ENCODE results near the gene FBLN1. TPM values are rescaled to one million over a fixed set of nuclear protein-coding genes. Genes with fewer than 3 reads are reported as not detected.

FBLN1 gene
- total and polyA plus RNA-seq, 2 of the 13 experiments (the other 11 are each of a cell fraction or from before 2014, with no cell fraction given): 37.3 to 103 TPM

GRCh38 chr22:45612451-45612901 is 109.8 kb downstream of the FBLN1 start:
- Histone ChIP-seq H3K27me3 (ENCODE audit: control insufficient read depth in 1 of 2, insufficient read depth in 2 of 2, low read length in 2 of 2) (peaks cover 0 to 2% of the 10 kb centered on the region in 2 experiments; a peak in 2 of 5 replicates), H2AFZ (ENCODE audit: low read length) (no peak overlapping the region), H3K9ac (ENCODE audit: insufficient read depth, low read depth, low read length) (no peak overlapping the region), H3K4me2 (ENCODE audit: low read depth, low read length) (no peak overlapping the region), H3K4me1 (ENCODE audit: insufficient read depth, low read length) (no peaks in the 10 kb centered on the region), H3K79me2 (ENCODE audit: insufficient read depth, low read length) (no peaks in the 10 kb centered on the region), H3K9me3 (ENCODE audit: low read length) (no peaks in the 10 kb centered on the region), H3K27ac (ENCODE audit: extremely low read length, insufficient read depth, low read length) (no peak overlapping the region), H3K4me3 (replicated peaks in 1 of 3; ENCODE audit: insufficient read depth in 1 of 3, low read depth in 2 of 3, low read length in 3 of 3) (no peak overlapping the region), H3K36me3 (replicated peaks in 1 of 2; ENCODE audit: control insufficient read depth in 1 of 2, insufficient read depth in 2 of 2, low read length in 2 of 2) (no peaks in the 10 kb centered on the region), H4K20me1 (ENCODE audit: insufficient read depth, low read length) (no peaks in the 10 kb centered on the region)
- in situ Hi-C loops (cut with HindIII; ENCODE audit: extremely low pct_ligation_motif_present, low pct_unique_long_range_greater_than_20kb) (no loop called here), intact Hi-C loops (cut with micrococcal nuclease; ENCODE audit: unreplicated experiment) (no loop called here)
- FAIRE-seq (no peak), DNase-seq (ENCODE audit: low spot score) (no peak), ATAC-seq (no peak)
- BruUV-seq (replicated peaks): no TSS peak
- POLR2A ChIA-PET: no interaction called here
- CTCF ChIA-PET (ENCODE audit: low intra/inter-chr PET ratio, low total read pairs): no interaction called here
- 77% methylated on average over 14 of the region's 15 CpGs for WGBS (ENCODE audit: low lambda C conversion rate)
- TF ChIP-seq HMG20B (CRISPR knock-in tag; conservative IDR thresholded peaks at IDR 0.05) (no peak), ZNF607 (CRISPR knock-in tag; IDR thresholded peaks at IDR 0.05; ENCODE audit: borderline replicate concordance) (no peak), ZNF446 (CRISPR knock-in tag; IDR thresholded peaks at IDR 0.05) (no peak), ZNF558 (CRISPR knock-in tag; IDR thresholded peaks at IDR 0.05; ENCODE audit: borderline replicate concordance) (no peak)

- H2AFZ ChIP-seq (ENCODE audit: low read length): no peak overlapping the region
- BruUV-seq (replicated peaks): no TSS peak
- no peak overlapping the region for H3K27ac ChIP-seq (ENCODE audit: extremely low read length, insufficient read depth, low read length)
- in situ Hi-C loops (cut with HindIII; ENCODE audit: extremely low pct_ligation_motif_present, low pct_unique_long_range_greater_than_20kb) (no loop called here), intact Hi-C loops (cut with micrococcal nuclease; ENCODE audit: unreplicated experiment) (no loop called here)
- no peak for ATAC-seq
- no peaks in the 10 kb centered on the region for H3K9me3 ChIP-seq (ENCODE audit: low read length)
- no peak for FAIRE-seq
- H3K4me3 ChIP-seq (replicated peaks in 1 of 3; ENCODE audit: insufficient read depth in 1 of 3, low read depth in 2 of 3, low read length in 3 of 3): no peak overlapping the region
- no peak overlapping the region for H3K9ac ChIP-seq (ENCODE audit: insufficient read depth, low read depth, low read length)
- no peaks in the 10 kb centered on the region for H3K36me3 ChIP-seq (replicated peaks in 1 of 2; ENCODE audit: control insufficient read depth in 1 of 2, insufficient read depth in 2 of 2, low read length in 2 of 2)
- CTCF ChIA-PET (ENCODE audit: low intra/inter-chr PET ratio, low total read pairs): no interaction called here
- H4K20me1 ChIP-seq (ENCODE audit: insufficient read depth, low read length): no peaks in the 10 kb centered on the region
- 45% methylated on average over 8 of the region's 15 CpGs for WGBS (ENCODE audit: low lambda C conversion rate)
- H3K4me1 ChIP-seq (ENCODE audit: insufficient read depth, low read length): no peaks in the 10 kb centered on the region
- H3K4me2 ChIP-seq (ENCODE audit: low read depth, low read length): no peak overlapping the region
- H3K79me2 ChIP-seq (ENCODE audit: insufficient read depth, low read length): no peaks in the 10 kb centered on the region
- no peak for DNase-seq (ENCODE audit: low spot score)
- peaks cover 0 to 2% of the 10 kb centered on the region in 2 experiments; a peak in 2 of 5 replicates for H3K27me3 ChIP-seq (ENCODE audit: control insufficient read depth in 1 of 2, insufficient read depth in 2 of 2, low read length in 2 of 2)
- POLR2A ChIA-PET: no interaction called here
- TF ChIP-seq SKI (IDR thresholded peaks at IDR 0.05; ENCODE audit: partially characterized antibody) (no peak), HNRNPUL1 (IDR thresholded peaks at IDR 0.05; ENCODE audit: low read depth, low read length) (no peak), ARNTL (CRISPR knock-in tag; IDR thresholded peaks at IDR 0.05) (no peak), AHDC1 (CRISPR knock-in tag; IDR thresholded peaks at IDR 0.05; ENCODE audit: borderline replicate concordance) (no peak), RBFOX2 (IDR thresholded peaks at IDR 0.05; ENCODE audit: low read depth, low read length) (no peak), PITX1 (CRISPR knock-in tag; IDR thresholded peaks at IDR 0.05) (no peak), KMT2A (CRISPR knock-in tag; IDR thresholded peaks at IDR 0.05) (no peak), ZNF441 (CRISPR knock-in tag; IDR thresholded peaks at IDR 0.05; ENCODE audit: borderline replicate concordance) (no peak), ARHGAP35 (CRISPR knock-in tag; IDR thresholded peaks at IDR 0.05; ENCODE audit: borderline replicate concordance) (no peak), ZNF766 (CRISPR knock-in tag; IDR thresholded peaks at IDR 0.05; ENCODE audit: borderline replicate concordance) (no peak), RAD51 (IDR thresholded peaks at IDR 0.05; ENCODE audit: borderline replicate concordance) (no peak)
These were observed 110.3 kb downstream of the FBLN1 start for GRCh38 chr22:45612940-45613339.

All from HepG2 (cell line).